ENCODE data around the gene VWA5A.

DNA sequence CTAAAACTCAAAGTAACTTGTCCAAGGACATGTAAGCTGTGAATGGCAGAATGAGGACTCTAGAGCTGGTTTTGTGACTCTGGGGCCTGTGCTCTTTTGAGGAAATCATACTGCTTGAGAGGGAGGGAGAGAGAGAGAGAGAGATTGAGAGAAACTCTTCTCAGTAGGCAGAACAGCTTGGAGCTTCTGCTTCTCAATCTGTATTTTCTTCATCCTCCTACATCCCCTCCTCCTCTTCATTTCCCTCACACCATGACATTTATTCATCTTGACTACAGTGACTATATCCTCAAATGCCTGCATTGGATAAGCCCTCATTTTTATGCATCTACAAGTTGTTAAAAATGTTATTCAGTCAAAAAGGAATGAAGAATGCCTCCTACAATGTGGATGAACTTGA lies 44.2 kb downstream of the VWA5A start:
- TF ChIP-seq EZH2 (IDR thresholded peaks at IDR 0.05; ENCODE audit: insufficient read depth, poor library complexity, severe bottlenecking) (no peak), EZH2phosphoT487 (IDR thresholded peaks at IDR 0.05; ENCODE audit: insufficient read depth, low read depth) (no peak)

All from GM23248 (cell line).